Measurements from ENCODE around the gene TGM4. TPM values are rescaled to one million over a fixed set of nuclear protein-coding genes. Genes with fewer than 3 reads are reported as not detected.

TGM4 gene
- total and polyA plus RNA-seq, 9 of the 15 experiments (the other 6 are each of a cell fraction or from before 2014, with no cell fraction given) = not detected

- no peak for DNase-seq (ENCODE audit: extremely low read depth in 1 of 4, low spot score in 3 of 4)
- H2AFZ ChIP-seq (ENCODE audit: low read depth, low read length) = no peak overlapping the region
- FAIRE-seq = no peak
- no peak overlapping the region for H3K9ac ChIP-seq (ENCODE audit: insufficient read depth in 1 of 2, low read depth in 2 of 2, low read length in 2 of 2)
- BruUV-seq (replicated peaks) = no TSS peak
- in situ Hi-C loops (cut with MboI) = no loop called here
- peaks cover 55% of the 10 kb centered on the region; the same call in 2 of the 3 replicates for H3K36me3 ChIP-seq (ENCODE audit: control insufficient read depth, insufficient read depth, low read length)
- no peaks in the 10 kb centered on the region for H3K9me3 ChIP-seq (replicated peaks; ENCODE audit: control insufficient read depth, insufficient read depth, low read depth, low read length)
- ATAC-seq = no peak
- H3K27me3 ChIP-seq (ENCODE audit: control insufficient read depth in 2 of 2, insufficient read depth in 2 of 2, low read length in 2 of 2) = no peaks in the 10 kb centered on the region
- ChIA-PET CTCF (ENCODE audit: low intra/inter-chr PET ratio) (no interaction called here), POLR2A (interaction anchor here (0.8 kb wide), 1 partner anchor 36 kb away, joined by 3 read pairs; no protein-coding TSS in a partner anchor)
- H4K20me1 ChIP-seq (replicated peaks; ENCODE audit: control insufficient read depth, insufficient read depth, low read length) = no peaks in the 10 kb centered on the region
- WGBS (ENCODE audit: insufficient coverage, low coverage, missing lambda C conversion rate) = 35% methylated on average over 2 of the region's 2 CpGs
- intact Hi-C loops (cut with micrococcal nuclease) = no loop called here
- peaks cover 3% of the 10 kb centered on the region for H3K9me1 ChIP-seq (ENCODE audit: control insufficient read depth, insufficient read depth, low read length)
- H3K4me3 ChIP-seq = no peak overlapping the region
- no peak for TF ChIP-seq GTF2B (IDR thresholded peaks at IDR 0.05; ENCODE audit: extremely low read depth, insufficient read length)
- no peak for TF ChIP-seq ZNF232 (CRISPR knock-in tag; IDR thresholded peaks at IDR 0.05)
- no peak for TF ChIP-seq PTBP1 (IDR thresholded peaks at IDR 0.05; ENCODE audit: low read depth, low read length)
- no peak for TF ChIP-seq ZNF444 (CRISPR knock-in tag; IDR thresholded peaks at IDR 0.05)
- no peak for TF ChIP-seq HINFP (tag; conservative IDR thresholded peaks at IDR 0.05; ENCODE audit: low read depth)
- TF ChIP-seq TOE1 (IDR thresholded peaks at IDR 0.05; ENCODE audit: borderline replicate concordance) = no peak
- no peak for TF ChIP-seq TOE1 (CRISPR knock-in tag; IDR thresholded peaks at IDR 0.05; ENCODE audit: borderline replicate concordance, low read depth)
- TF ChIP-seq RBM22 (IDR thresholded peaks at IDR 0.05; ENCODE audit: low read depth, low read length, poor library complexity, severe bottlenecking) = no peak
- TF ChIP-seq TGIF2 (CRISPR knock-in tag; IDR thresholded peaks at IDR 0.05) = no peak
- TF ChIP-seq DLX4 (CRISPR knock-in tag; IDR thresholded peaks at IDR 0.05) = no peak
- no peak for TF ChIP-seq ZNF696 (CRISPR knock-in tag; conservative IDR thresholded peaks at IDR 0.05)
- no peak for TF ChIP-seq ZKSCAN3 (CRISPR knock-in tag; IDR thresholded peaks at IDR 0.05)
- TF ChIP-seq NR2F6 (CRISPR knock-in tag; IDR thresholded peaks at IDR 0.05) = no peak
- no peak for TF ChIP-seq FOS (IDR thresholded peaks at IDR 0.05; ENCODE audit: extremely low read depth, insufficient read length)
- TF ChIP-seq KLF10 (CRISPR knock-in tag; IDR thresholded peaks at IDR 0.05) = no peak
- TF ChIP-seq KLF6 (CRISPR knock-in tag; IDR thresholded peaks at IDR 0.05; ENCODE audit: borderline replicate concordance) = no peak
- TF ChIP-seq KLF1 (tag; IDR thresholded peaks at IDR 0.05) = no peak
- no peak for TF ChIP-seq TRIM25 (IDR thresholded peaks at IDR 0.05; ENCODE audit: borderline replicate concordance)
- H3K4me2 ChIP-seq (ENCODE audit: insufficient read depth, low read length) = no peak overlapping the region
- no peaks in the 10 kb centered on the region for H3K79me2 ChIP-seq (ENCODE audit: control insufficient read depth, insufficient read depth, low read length)
- no peak overlapping the region for H3K27ac ChIP-seq (ENCODE audit: extremely low read depth, low read depth, low read length)
- peaks cover 3 to 7% of the 10 kb centered on the region in 2 experiments; a peak in 4 of 5 replicates for H3K4me1 ChIP-seq (replicated peaks in 1 of 2; ENCODE audit: control insufficient read depth in 2 of 2, insufficient read depth in 2 of 2, low read length in 2 of 2)
Measured at GRCh38 chr3:44932271-44932670, 57.9 kb downstream of the TGM4 start.
